Ectodermal cell (in vitro differentiated cells): ENCODE measurements around the gene NR5A2.

Experiments used
- H3K27ac ChIP-seq: 2 replicates; pipeline ENCODE4 v1.7.0; 2013; ENCODE audit warnings: mild to moderate bottlenecking, low read depth, low read length; ENCODE audit not compliant: insufficient read depth, poor library complexity, severe bottlenecking
- H3K27me3 ChIP-seq: 2 replicates; pipeline ENCODE4 v1.7.0; 2013; ENCODE audit warnings: mild to moderate bottlenecking, low read length; ENCODE audit not compliant: insufficient read depth, control insufficient read depth, poor library complexity, severe bottlenecking
- H3K36me3 ChIP-seq: one replicate; pipeline ENCODE4 v1.7.0; 2013; ENCODE audit warnings: low read length; ENCODE audit not compliant: control insufficient read depth, insufficient read depth
- H3K4me1 ChIP-seq: one replicate; pipeline ENCODE4 v1.7.0; 2013; ENCODE audit warnings: low read length; ENCODE audit not compliant: control insufficient read depth, insufficient read depth
- H3K4me3 ChIP-seq: 2 replicates; pipeline ENCODE4 v1.7.0; 2013; ENCODE audit warnings: low read depth, low read length, control low read depth; ENCODE audit not compliant: insufficient read depth
- H3K9me3 ChIP-seq: 2 replicates; pipeline ENCODE4 v1.7.0; 2013; ENCODE audit warnings: mild to moderate bottlenecking, low read length, moderate library complexity; ENCODE audit not compliant: control insufficient read depth
- WGBS, 2 experiments: methylation state at CpG; one replicate each; pipeline ENCODE4 v1.1.7; 2013; ENCODE audit warnings: missing lambda C conversion rate in 2 of 2; 5-methylcytosine and 5-hydroxymethylcytosine counted together

Gene NR5A2

GRCh38 chr1:200211157-200211556 is 183.6 kb downstream of the NR5A2 start:
- H3K4me3 ChIP-seq, result no peak overlapping the region
- H3K27me3 ChIP-seq, result no peaks in the 10 kb centered on the region
- no peaks in the 10 kb centered on the region for H3K9me3 ChIP-seq
- no peak overlapping the region for H3K27ac ChIP-seq
- 87 to 94% methylated on average over 7 of the region's 7 CpGs for WGBS, 2 experiments
- no peaks in the 10 kb centered on the region for H3K4me1 ChIP-seq
- H3K36me3 ChIP-seq, result no peaks in the 10 kb centered on the region

DNA sequence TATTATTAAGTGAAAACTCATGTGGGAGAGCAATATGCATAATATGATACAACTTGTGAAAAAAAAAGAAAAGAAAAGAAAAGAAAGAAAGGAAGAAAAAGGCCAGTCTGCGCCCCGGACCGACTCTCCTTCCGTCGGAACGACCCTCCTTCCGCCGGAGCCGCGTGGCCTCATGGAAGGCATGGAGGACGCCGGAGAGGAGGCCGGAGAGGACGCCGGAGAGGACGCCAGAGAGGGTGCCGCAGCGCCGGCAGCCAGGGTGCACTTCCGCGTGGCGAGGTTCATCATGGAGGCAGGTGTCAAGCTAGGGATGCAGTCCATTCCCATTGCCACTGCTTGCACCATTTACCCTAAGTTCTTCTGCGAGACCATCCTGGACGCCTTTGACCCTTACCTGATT is 185.9 kb downstream of the NR5A2 start:
- WGBS, 2 experiments, result 96 to 97% methylated on average over 24 of the region's 24 CpGs
- Histone ChIP-seq H3K36me3 (no peaks in the 10 kb centered on the region), H3K4me3 (no peak overlapping the region), H3K4me1 (no peaks in the 10 kb centered on the region), H3K27me3 (no peaks in the 10 kb centered on the region), H3K27ac (no peak overlapping the region), H3K9me3 (no peaks in the 10 kb centered on the region)

DNA sequence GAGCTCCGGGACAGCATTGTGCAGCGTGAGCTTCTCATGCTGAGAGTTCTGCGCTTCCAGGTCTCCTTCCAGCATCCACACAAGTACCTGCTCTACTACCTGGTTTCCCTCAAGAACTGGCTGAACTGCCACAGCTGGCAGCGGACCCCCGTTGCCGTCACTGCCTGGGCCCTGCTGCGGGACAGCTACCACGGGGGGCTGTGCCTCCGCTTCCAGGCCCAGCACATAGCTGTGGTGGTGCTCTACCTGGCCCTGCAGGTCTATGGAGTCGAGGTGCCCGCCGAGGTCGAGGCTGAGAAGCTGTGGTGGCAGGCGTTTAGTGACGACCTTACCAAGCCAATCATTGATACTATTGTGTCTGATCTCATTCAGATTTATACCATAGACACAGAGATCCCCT is 186.4 kb downstream of the NR5A2 start:
- no peaks in the 10 kb centered on the region for H3K36me3 ChIP-seq
- no peak overlapping the region for H3K27ac ChIP-seq
- no peaks in the 10 kb centered on the region for H3K9me3 ChIP-seq
- no peak overlapping the region for H3K4me3 ChIP-seq
- no peaks in the 10 kb centered on the region for H3K27me3 ChIP-seq
- 95 to 96% methylated on average over 15 of the region's 15 CpGs for WGBS, 2 experiments
- H3K4me1 ChIP-seq, result no peaks in the 10 kb centered on the region

DNA sequence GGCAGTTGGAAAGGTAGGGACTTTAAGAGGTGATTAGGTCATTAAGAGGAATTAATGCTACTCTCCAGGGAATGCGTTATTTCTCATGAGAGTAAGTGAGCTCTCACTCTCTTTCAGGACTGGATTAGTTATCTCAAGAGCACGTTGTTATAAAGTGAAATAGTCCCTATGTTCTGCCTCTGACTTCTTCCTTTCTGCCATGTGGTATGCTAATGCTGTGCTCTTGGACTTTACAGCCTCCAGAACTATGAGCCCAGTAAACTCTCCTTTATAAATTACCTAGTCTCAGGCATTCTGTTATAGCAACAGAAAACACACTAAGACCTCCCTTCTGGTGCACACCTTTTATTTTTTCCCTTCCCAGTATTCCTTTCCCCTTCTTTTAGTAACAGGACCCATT is 187.8 kb downstream of the NR5A2 start:
- no peaks in the 10 kb centered on the region for H3K4me1 ChIP-seq
- no peaks in the 10 kb centered on the region for H3K9me3 ChIP-seq
- no peak overlapping the region for H3K27ac ChIP-seq
- 95 to 96% methylated on average over 2 of the region's 2 CpGs for WGBS, 2 experiments
- H3K36me3 ChIP-seq, result no peaks in the 10 kb centered on the region
- H3K4me3 ChIP-seq, result no peak overlapping the region
- no peaks in the 10 kb centered on the region for H3K27me3 ChIP-seq

GRCh38 chr1:200217703-200218102 is 190.2 kb downstream of the NR5A2 start:
- H3K4me1 ChIP-seq, result no peaks in the 10 kb centered on the region
- H3K9me3 ChIP-seq, result no peaks in the 10 kb centered on the region
- no peaks in the 10 kb centered on the region for H3K36me3 ChIP-seq
- 94 to 97% methylated on average over 5 of the region's 5 CpGs for WGBS, 2 experiments
- H3K27ac ChIP-seq, result no peak overlapping the region
- H3K4me3 ChIP-seq, result no peak overlapping the region
- no peaks in the 10 kb centered on the region for H3K27me3 ChIP-seq

DNA sequence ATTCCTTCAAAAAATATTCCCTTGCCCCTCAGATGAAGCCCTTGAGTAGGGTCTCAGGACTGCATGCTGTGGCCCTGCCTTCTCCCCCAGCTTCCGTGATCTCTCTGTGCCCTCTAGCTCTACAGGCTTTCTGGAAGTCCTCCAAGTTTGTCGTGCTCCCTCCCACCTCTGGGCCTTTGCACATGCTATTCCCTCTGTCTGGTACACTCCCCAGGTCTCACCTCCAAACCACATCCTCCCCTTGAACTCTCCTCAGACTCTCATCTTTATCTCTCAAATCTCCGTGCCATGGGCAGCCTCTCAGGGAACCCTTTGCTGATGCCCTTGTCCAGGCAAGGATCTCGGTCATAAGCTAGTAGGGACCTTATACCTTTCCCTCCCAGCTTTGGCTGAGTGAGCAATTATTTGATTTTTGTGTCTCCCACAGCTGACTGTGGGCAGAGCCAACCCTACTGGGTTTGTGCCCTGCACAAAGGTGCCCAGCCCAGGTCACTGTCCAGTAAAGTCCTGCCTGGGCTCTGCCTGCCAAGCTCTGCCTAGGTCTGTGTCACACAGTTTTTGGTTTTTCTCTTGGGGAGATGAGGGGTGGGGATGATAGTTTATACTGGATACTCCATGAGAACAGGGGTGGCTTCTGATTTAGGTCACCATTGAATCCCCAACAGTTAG is 194.2 kb downstream of the NR5A2 start:
- no peaks in the 10 kb centered on the region for H3K9me3 ChIP-seq
- no peaks in the 10 kb centered on the region for H3K27me3 ChIP-seq
- 92 to 95% methylated on average over 4 of the region's 4 CpGs for WGBS, 2 experiments
- no peak overlapping the region for H3K4me3 ChIP-seq
- no peak overlapping the region for H3K27ac ChIP-seq
- H3K4me1 ChIP-seq, result peaks cover 13% of the 10 kb centered on the region
- no peaks in the 10 kb centered on the region for H3K36me3 ChIP-seq

DNA sequence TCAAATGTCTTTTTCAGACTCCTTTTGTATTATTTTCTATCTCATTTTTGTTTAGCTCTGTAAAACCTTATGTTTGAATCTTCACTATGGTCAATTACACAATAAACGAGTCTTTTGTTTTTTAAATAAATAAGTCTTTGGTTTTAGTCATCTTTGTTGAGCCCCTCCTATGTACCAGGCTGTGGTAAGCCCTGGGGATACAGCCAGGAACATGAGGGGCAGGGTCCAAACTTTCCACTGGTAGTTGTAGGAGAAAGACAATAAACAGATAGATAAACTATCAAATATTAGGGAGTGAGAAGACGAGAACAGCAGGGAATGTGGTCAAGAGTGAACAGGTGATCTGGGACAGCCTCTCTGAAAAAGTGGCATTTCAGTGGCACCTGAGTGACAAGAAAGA is 195.7 kb downstream of the NR5A2 start:
- WGBS, 2 experiments, result 96 to 100% methylated on average over 2 of the region's 2 CpGs
- no peaks in the 10 kb centered on the region for H3K27me3 ChIP-seq
- H3K27ac ChIP-seq, result no peak overlapping the region
- peaks cover 17% of the 10 kb centered on the region for H3K4me1 ChIP-seq
- H3K36me3 ChIP-seq, result no peaks in the 10 kb centered on the region
- no peaks in the 10 kb centered on the region for H3K9me3 ChIP-seq
- H3K4me3 ChIP-seq, result no peak overlapping the region

DNA sequence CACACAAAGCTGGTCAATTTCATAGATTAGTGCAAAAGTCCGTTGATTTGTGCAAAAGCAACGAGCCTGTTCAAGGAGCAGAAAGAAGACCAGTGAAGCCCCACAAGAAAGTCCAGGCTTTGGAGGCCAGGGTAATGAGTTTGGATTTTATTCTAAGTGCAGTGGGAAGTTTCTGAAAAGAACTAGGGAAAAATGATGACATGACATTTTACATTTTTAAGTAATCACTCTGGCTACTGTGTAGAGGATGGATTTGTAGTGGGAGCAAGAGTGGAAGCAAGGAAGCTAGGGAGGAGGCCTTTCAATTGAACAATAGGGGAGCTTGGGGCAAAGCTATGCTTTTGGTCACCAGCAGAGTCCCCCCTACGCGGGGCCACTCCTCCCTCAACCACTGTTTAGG is 196.1 kb downstream of the NR5A2 start:
- 67 to 74% methylated on average over 4 of the region's 4 CpGs for WGBS, 2 experiments
- Histone ChIP-seq H3K9me3 (no peaks in the 10 kb centered on the region), H3K4me3 (no peak overlapping the region), H3K36me3 (no peaks in the 10 kb centered on the region), H3K27ac (no peak overlapping the region), H3K27me3 (no peaks in the 10 kb centered on the region), H3K4me1 (peaks cover 17% of the 10 kb centered on the region)

GRCh38 chr1:200224315-200224714 is 196.8 kb downstream of the NR5A2 start:
- H3K27me3 ChIP-seq, result no peaks in the 10 kb centered on the region
- H3K4me3 ChIP-seq, result no peak overlapping the region
- H3K4me1 ChIP-seq, result peaks cover 17% of the 10 kb centered on the region
- 60 to 71% methylated on average over 4 of the region's 4 CpGs for WGBS, 2 experiments
- H3K9me3 ChIP-seq, result no peaks in the 10 kb centered on the region
- H3K27ac ChIP-seq, result no peak overlapping the region
- H3K36me3 ChIP-seq, result no peaks in the 10 kb centered on the region

DNA sequence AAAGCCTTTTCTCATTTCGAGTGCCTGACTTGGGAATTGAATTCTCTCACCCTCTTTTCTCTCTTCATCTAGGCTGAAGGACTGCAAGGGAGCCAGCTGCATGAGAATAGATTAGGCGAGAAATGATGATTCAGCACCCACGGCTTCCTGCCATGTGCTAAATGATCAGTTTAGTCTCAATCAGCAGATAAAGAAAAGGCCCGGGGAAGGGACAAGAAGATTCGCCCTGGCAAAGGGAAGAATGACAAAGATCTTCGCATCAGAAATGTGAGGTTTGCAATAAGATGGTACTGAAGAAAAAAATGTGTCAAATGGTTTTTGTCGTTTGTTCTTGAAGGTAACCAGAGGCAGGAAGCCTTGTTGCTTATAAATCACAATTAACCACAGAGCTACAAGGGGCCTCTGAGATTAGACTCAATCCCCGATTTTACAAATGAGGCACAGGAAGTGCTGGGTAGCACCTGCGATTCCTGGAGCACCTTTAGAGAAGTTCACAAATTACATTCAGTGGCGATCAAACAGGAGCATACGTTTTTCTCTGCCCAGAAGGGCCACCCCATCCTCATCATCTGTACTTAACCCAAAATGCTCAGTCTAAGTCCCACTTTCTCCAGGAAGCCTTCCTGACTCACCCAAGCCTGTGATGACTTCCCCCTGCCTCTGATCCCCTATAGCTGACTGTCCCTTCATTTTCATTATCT is 198.9 kb downstream of the NR5A2 start:
- H3K4me1 ChIP-seq, result peaks cover 17% of the 10 kb centered on the region
- H3K36me3 ChIP-seq, result no peaks in the 10 kb centered on the region
- 32 to 33% methylated on average over 11 of the region's 11 CpGs for WGBS, 2 experiments
- H3K9me3 ChIP-seq, result no peaks in the 10 kb centered on the region
- no peaks in the 10 kb centered on the region for H3K27me3 ChIP-seq
- no peak overlapping the region for H3K4me3 ChIP-seq
- H3K27ac ChIP-seq, result no peak overlapping the region
